Nephron (organoid): ENCODE measurements around the gene FFAR2.
"Not testable (repeated sequence)": the region's sequence is repeated elsewhere in the genome, so short reads cannot be mapped to it uniquely, and the experiment has no call there.

ENCODE experiments used
- H3K27ac Mint-ChIP-seq, 3 experiments: 2 replicates each; pipeline ENCODE4 v1.8.0; 2020; ENCODE audit warnings: mixed read lengths in 3 of 3, mild to moderate bottlenecking in 2 of 3, moderate library complexity in 1 of 3
- H3K27me3 Mint-ChIP-seq: 2 replicates; pipeline ENCODE4 v1.8.0; 2021; ENCODE audit warnings: low read depth, mild to moderate bottlenecking, moderate library complexity, mixed read lengths
- H3K36me3 Mint-ChIP-seq: 2 replicates; pipeline ENCODE4 v1.8.0; 2020; ENCODE audit warnings: low read depth, mixed read lengths
- H3K4me1 Mint-ChIP-seq: 2 replicates; pipeline ENCODE4 v1.8.0; 2020; ENCODE audit warnings: mixed read lengths
- H3K4me3 Mint-ChIP-seq, 3 experiments: 2 replicates each; pipeline ENCODE4 v1.8.0; 2020; ENCODE audit warnings: mild to moderate bottlenecking in 3 of 3, mixed read lengths in 3 of 3, moderate library complexity in 2 of 3
- H3K9me3 Mint-ChIP-seq: 2 replicates; pipeline ENCODE4 v1.8.0; 2020; ENCODE audit warnings: mixed read lengths
- CTCF ChIP-seq, 3 experiments: fragments of 200-600 bp; sonication (generic); IDR thresholded peaks; one replicate each; pipeline ENCODE4 v1.5.0; 2021; ENCODE audit warnings: antibody characterized with exemption in 3 of 3; ENCODE audit not compliant: unreplicated experiment in 3 of 3

The FFAR2 gene

GRCh38 chr19:35419805-35420204 lies 28.3 kb upstream of the FFAR2 start:
- no peak overlapping the region for H3K4me3 Mint-ChIP-seq
- H3K27me3 Mint-ChIP-seq = peaks cover 25% of the 10 kb centered on the region
- no peaks in the 10 kb centered on the region for H3K9me3 Mint-ChIP-seq
- H3K36me3 Mint-ChIP-seq = no peaks in the 10 kb centered on the region
- no peak overlapping the region for H3K27ac Mint-ChIP-seq
- H3K4me1 Mint-ChIP-seq = no peaks in the 10 kb centered on the region
- TF ChIP-seq CTCF (IDR thresholded peaks at IDR 0.05; ENCODE audit: unreplicated experiment in 3 of 3) = no peak

- H3K27ac Mint-ChIP-seq = no peak overlapping the region
- TF ChIP-seq CTCF (IDR thresholded peaks at IDR 0.05; ENCODE audit: unreplicated experiment in 3 of 3) = no peak
- peaks cover 21% of the 10 kb centered on the region for H3K27me3 Mint-ChIP-seq
- no peaks in the 10 kb centered on the region for H3K36me3 Mint-ChIP-seq
- H3K9me3 Mint-ChIP-seq = no peaks in the 10 kb centered on the region
- H3K4me3 Mint-ChIP-seq = no peak overlapping the region
- H3K4me1 Mint-ChIP-seq = no peaks in the 10 kb centered on the region
Measured at GRCh38 chr19:35421362-35421761, 26.7 kb upstream of the FFAR2 start.

GRCh38 chr19:35423406-35423805 lies 24.7 kb upstream of the FFAR2 start:
- H3K9me3 Mint-ChIP-seq, H3K27ac Mint-ChIP-seq, H3K36me3 Mint-ChIP-seq, H3K4me3 Mint-ChIP-seq, H3K4me1 Mint-ChIP-seq: not testable (repeated sequence)
- H3K27me3 Mint-ChIP-seq = peaks cover 15% of the 10 kb centered on the region

- Mint-ChIP-seq H3K4me1 (peaks cover 4% of the 10 kb centered on the region), H3K27ac (no peak overlapping the region), H3K36me3 (no peaks in the 10 kb centered on the region), H3K4me3 (no peak overlapping the region), H3K9me3 (no peaks in the 10 kb centered on the region), H3K27me3 (peaks cover 19% of the 10 kb centered on the region)
- TF ChIP-seq CTCF (IDR thresholded peaks at IDR 0.05; ENCODE audit: unreplicated experiment in 3 of 3) = no peak
Measured at GRCh38 chr19:35425682-35426081, 22.4 kb upstream of the FFAR2 start.

- Mint-ChIP-seq H3K4me1 (peaks cover 7% of the 10 kb centered on the region), H3K27me3 (peaks cover 19% of the 10 kb centered on the region), H3K4me3 (no peak overlapping the region), H3K36me3 (no peaks in the 10 kb centered on the region), H3K27ac (no peak overlapping the region), H3K9me3 (peaks cover 4% of the 10 kb centered on the region)
- no peak for TF ChIP-seq CTCF (IDR thresholded peaks at IDR 0.05; ENCODE audit: unreplicated experiment in 3 of 3)
Measured at GRCh38 chr19:35427187-35427586, 20.9 kb upstream of the FFAR2 start.

- no peak for TF ChIP-seq CTCF (IDR thresholded peaks at IDR 0.05; ENCODE audit: unreplicated experiment in 3 of 3)
- Mint-ChIP-seq H3K36me3 (no peaks in the 10 kb centered on the region), H3K4me3 (no peak overlapping the region), H3K27me3 (peaks cover 24% of the 10 kb centered on the region), H3K4me1 (peaks cover 22% of the 10 kb centered on the region), H3K27ac (peak overlapping the region in 2 of 3 experiments; percentile 26 to 70), H3K9me3 (peaks cover 4% of the 10 kb centered on the region)
Measured at GRCh38 chr19:35429698-35430408, 18.2 kb upstream of the FFAR2 start.
